Measurements from ENCODE around the gene EIF2AK2.

Gene EIF2AK2

DNA sequence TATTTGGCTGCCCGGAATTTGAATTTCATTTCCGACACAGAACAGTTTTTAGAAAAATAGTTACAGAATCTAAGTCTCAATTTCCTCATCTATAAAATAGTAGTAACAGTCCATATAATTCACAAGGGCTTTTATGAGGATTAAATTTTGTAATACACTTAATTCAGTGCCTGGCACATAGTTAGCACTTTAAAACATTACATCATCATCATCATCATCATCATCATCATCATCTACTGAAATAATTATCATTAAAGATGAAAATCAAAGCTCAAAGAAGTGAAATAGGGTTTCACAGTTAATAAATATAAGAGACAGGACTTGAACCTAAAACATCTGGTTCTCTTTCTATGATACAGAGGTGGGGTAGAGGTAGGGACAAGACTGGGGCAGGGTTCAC, 85.8 kb downstream of the EIF2AK2 start:
- Histone ChIP-seq H3K9me2 (replicated peaks; ENCODE audit: insufficient read depth, low read length) (no peaks in the 10 kb centered on the region), H3K4me3 (ENCODE audit: low read length) (no peak overlapping the region), H2AFZ (ENCODE audit: low read length) (no peak overlapping the region), H3K27ac (ENCODE audit: low read length) (no peak overlapping the region), H3K4me1 (ENCODE audit: low read length) (no peaks in the 10 kb centered on the region), H4K20me1 (ENCODE audit: insufficient read depth, low read length) (no peaks in the 10 kb centered on the region), H3K27me3 (replicated peaks; ENCODE audit: insufficient read depth, low read length) (no peaks in the 10 kb centered on the region), H3K4me2 (ENCODE audit: low read depth, low read length) (no peak overlapping the region), H3K79me2 (ENCODE audit: low read length) (peaks cover 30% of the 10 kb centered on the region), H3F3A (ENCODE audit: insufficient read depth, low read length) (no peaks in the 10 kb centered on the region), H3K36me3 (replicated peaks; ENCODE audit: insufficient read depth, low read length) (no peaks in the 10 kb centered on the region; the same call in 1 of the 2 replicates), H3K9ac (ENCODE audit: low read length) (no peak overlapping the region), H3K9me3 (replicated peaks; ENCODE audit: insufficient read depth, low read length) (no peaks in the 10 kb centered on the region)
- no peak for DNase-seq
- no peak for TF ChIP-seq EZH2 (optimal IDR thresholded peaks at IDR 0.05; ENCODE audit: low read depth, low read length)
- no peak for TF ChIP-seq EZH2phosphoT487 (IDR thresholded peaks at IDR 0.05; ENCODE audit: low read length)
- TF ChIP-seq, protein P1, sequence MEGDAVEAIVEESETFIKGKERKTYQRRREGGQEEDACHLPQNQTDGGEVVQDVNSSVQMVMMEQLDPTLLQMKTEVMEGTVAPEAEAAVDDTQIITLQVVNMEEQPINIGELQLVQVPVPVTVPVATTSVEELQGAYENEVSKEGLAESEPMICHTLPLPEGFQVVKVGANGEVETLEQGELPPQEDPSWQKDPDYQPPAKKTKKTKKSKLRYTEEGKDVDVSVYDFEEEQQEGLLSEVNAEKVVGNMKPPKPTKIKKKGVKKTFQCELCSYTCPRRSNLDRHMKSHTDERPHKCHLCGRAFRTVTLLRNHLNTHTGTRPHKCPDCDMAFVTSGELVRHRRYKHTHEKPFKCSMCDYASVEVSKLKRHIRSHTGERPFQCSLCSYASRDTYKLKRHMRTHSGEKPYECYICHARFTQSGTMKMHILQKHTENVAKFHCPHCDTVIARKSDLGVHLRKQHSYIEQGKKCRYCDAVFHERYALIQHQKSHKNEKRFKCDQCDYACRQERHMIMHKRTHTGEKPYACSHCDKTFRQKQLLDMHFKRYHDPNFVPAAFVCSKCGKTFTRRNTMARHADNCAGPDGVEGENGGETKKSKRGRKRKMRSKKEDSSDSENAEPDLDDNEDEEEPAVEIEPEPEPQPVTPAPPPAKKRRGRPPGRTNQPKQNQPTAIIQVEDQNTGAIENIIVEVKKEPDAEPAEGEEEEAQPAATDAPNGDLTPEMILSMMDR (IDR thresholded peaks at IDR 0.05; ENCODE audit: low read length), result no peak

DNA sequence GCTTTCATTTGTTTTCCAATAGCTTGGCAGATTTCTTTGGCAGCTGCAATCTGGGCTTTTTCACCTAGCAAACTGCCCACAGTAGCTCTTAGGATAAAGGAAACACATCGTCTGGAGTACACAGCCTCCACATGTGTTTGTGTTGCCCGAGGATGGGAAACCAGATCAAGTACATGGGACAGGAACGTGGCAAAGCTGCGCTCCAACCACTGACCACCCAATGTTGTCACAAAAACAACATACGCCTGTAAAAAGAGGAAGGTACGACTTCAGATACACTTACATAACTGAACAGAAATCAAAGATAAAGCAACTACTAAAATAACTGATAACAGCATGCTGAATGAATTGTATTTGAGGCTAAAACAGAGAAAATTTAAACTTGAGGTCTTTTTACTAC, 88.1 kb downstream of the EIF2AK2 start:
- H3K4me1 ChIP-seq (ENCODE audit: low read length), result no peaks in the 10 kb centered on the region
- no peaks in the 10 kb centered on the region for H3K27me3 ChIP-seq (replicated peaks; ENCODE audit: insufficient read depth, low read length)
- H4K20me1 ChIP-seq (ENCODE audit: insufficient read depth, low read length), result no peaks in the 10 kb centered on the region
- H3K9me3 ChIP-seq (replicated peaks; ENCODE audit: insufficient read depth, low read length), result no peaks in the 10 kb centered on the region
- no peaks in the 10 kb centered on the region for H3F3A ChIP-seq (ENCODE audit: insufficient read depth, low read length)
- H3K4me2 ChIP-seq (ENCODE audit: low read depth, low read length), result no peak overlapping the region
- no peak overlapping the region for H3K27ac ChIP-seq (ENCODE audit: low read length)
- no peak overlapping the region for H2AFZ ChIP-seq (ENCODE audit: low read length)
- no peak overlapping the region for H3K9ac ChIP-seq (ENCODE audit: low read length)
- H3K4me3 ChIP-seq (ENCODE audit: low read length), result no peak overlapping the region
- no peaks in the 10 kb centered on the region for H3K9me2 ChIP-seq (replicated peaks; ENCODE audit: insufficient read depth, low read length)
- H3K36me3 ChIP-seq (replicated peaks; ENCODE audit: insufficient read depth, low read length), result peaks cover 5% of the 10 kb centered on the region; the same call in 1 of the 2 replicates
- DNase-seq, result no peak
- peaks cover 23% of the 10 kb centered on the region for H3K79me2 ChIP-seq (ENCODE audit: low read length)
- TF ChIP-seq EZH2phosphoT487 (IDR thresholded peaks at IDR 0.05; ENCODE audit: low read length) (no peak), EZH2 (optimal IDR thresholded peaks at IDR 0.05; ENCODE audit: low read depth, low read length) (no peak)
- TF ChIP-seq, protein P1 (IDR thresholded peaks at IDR 0.05; ENCODE audit: low read length), result no peak

DNA sequence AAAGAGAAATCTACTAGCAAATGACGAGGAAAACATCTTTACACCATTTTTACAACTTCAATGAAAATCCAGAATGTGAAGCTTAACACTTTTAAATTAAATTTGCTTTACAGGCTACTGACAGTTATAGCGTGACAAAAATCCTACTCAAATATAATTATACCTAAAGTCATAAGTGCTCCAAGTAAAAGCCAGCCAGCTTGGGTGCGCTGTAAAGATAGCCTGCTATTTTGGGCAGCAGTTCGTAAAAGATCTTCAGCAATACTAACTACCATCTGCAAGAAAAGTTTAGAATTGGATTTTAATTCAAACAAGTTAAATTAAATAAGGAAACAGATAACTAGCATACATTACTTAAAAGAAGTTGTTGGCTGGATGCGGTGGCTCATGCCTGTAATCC, 95.0 kb downstream of the EIF2AK2 start:
- DNase-seq, result no peak
- Histone ChIP-seq H3K27ac (ENCODE audit: low read length) (no peak overlapping the region), H3K36me3 (replicated peaks; ENCODE audit: insufficient read depth, low read length) (peaks cover 16% of the 10 kb centered on the region; the same call in 1 of the 2 replicates), H3K9ac (ENCODE audit: low read length) (no peak overlapping the region), H3K4me2 (ENCODE audit: low read depth, low read length) (no peak overlapping the region), H4K20me1 (ENCODE audit: insufficient read depth, low read length) (no peaks in the 10 kb centered on the region), H3K79me2 (ENCODE audit: low read length) (no peaks in the 10 kb centered on the region), H3K4me1 (ENCODE audit: low read length) (no peaks in the 10 kb centered on the region), H2AFZ (ENCODE audit: low read length) (no peak overlapping the region), H3K4me3 (ENCODE audit: low read length) (no peak overlapping the region), H3K27me3 (replicated peaks; ENCODE audit: insufficient read depth, low read length) (no peaks in the 10 kb centered on the region), H3F3A (ENCODE audit: insufficient read depth, low read length) (no peaks in the 10 kb centered on the region), H3K9me3 (replicated peaks; ENCODE audit: insufficient read depth, low read length) (no peaks in the 10 kb centered on the region), H3K9me2 (replicated peaks; ENCODE audit: insufficient read depth, low read length) (no peaks in the 10 kb centered on the region)
- TF ChIP-seq EZH2phosphoT487 (IDR thresholded peaks at IDR 0.05; ENCODE audit: low read length) (no peak), EZH2 (optimal IDR thresholded peaks at IDR 0.05; ENCODE audit: low read depth, low read length) (no peak)
- TF ChIP-seq, protein P1 (IDR thresholded peaks at IDR 0.05; ENCODE audit: low read length), result no peak

All from MM.1S (cell line).